Naive thymus-derived CD4-positive, alpha-beta T cell (primary cell): ENCODE measurements around the gene SLC13A4. TPM values are rescaled to one million over a fixed set of nuclear protein-coding genes. Genes with fewer than 3 reads are reported as not detected.
A peak's percentile ranks its signal among the peaks of the same experiment; 100 is the strongest.

Source experiments
- ATAC-seq: fragments of 150-1000 bp; cut with Tn5 transposase; 2 replicates; pipeline ENCODE4 v1.10.0; 2021; ENCODE audit warnings: mild to moderate bottlenecking, moderate library complexity
- CTCF ChIA-PET: fragments of 350-600 bp; sonication (Branson Sonifier 250); formaldehyde crosslinking; loops from one replicate; lab custom pipeline; 2021; ENCODE audit warnings: antibody characterized with exemption; lab: Charles Lee
- POLR2A ChIA-PET: fragments of 350-600 bp; sonication (Branson Sonifier 250); formaldehyde crosslinking; loops from one replicate; lab custom pipeline; 2021; ENCODE audit warnings: antibody characterized with exemption, inconsistent platforms; lab: Charles Lee
- DNase-seq, 9 donors: peaks; one replicate each; pipeline versions ENCODE4 v3.0.0 to v3.0.0-alpha.2; 2020 to 2022; ENCODE audit warnings: mixed read lengths in 1 of 9
- H3K27ac ChIP-seq: one replicate; pipeline ENCODE4 v1.7.0; 2013; ENCODE audit warnings: mild to moderate bottlenecking, low read depth, low read length, moderate library complexity
- H3K27me3 ChIP-seq, 2 donors: one replicate each; pipeline ENCODE4 v1.7.0; 2013; ENCODE audit warnings: low read length in 2 of 2, mild to moderate bottlenecking in 2 of 2, moderate library complexity in 2 of 2; ENCODE audit not compliant: control insufficient read depth in 2 of 2, insufficient read depth in 2 of 2
- H3K36me3 ChIP-seq, 3 experiments: 1 replicate in 2 of 3; 2 replicates in 1 of 3; pipeline ENCODE4 v1.7.0; 2013; ENCODE audit warnings: low read length in 3 of 3, mild to moderate bottlenecking in 3 of 3, moderate library complexity in 1 of 3; ENCODE audit not compliant: insufficient read depth in 3 of 3, control insufficient read depth in 2 of 3
- H3K4me1 ChIP-seq, 2 donors: one replicate each; pipeline ENCODE4 v1.7.0; 2013; ENCODE audit warnings: low read length in 2 of 2, mild to moderate bottlenecking in 2 of 2, moderate library complexity in 1 of 2; ENCODE audit not compliant: control insufficient read depth in 2 of 2, insufficient read depth in 2 of 2
- H3K4me3 ChIP-seq: 2 replicates; pipeline ENCODE4 v1.7.0; 2013; ENCODE audit warnings: mild to moderate bottlenecking, low read length
- H3K9me3 ChIP-seq, 3 experiments: 1 replicate in 2 of 3; 2 replicates in 1 of 3; pipeline ENCODE4 v1.7.0; 2013; ENCODE audit warnings: low read length in 3 of 3; ENCODE audit not compliant: control insufficient read depth in 2 of 3
- H3K27ac Mint-ChIP-seq, 9 donors: one replicate each; pipeline ENCODE4 v1.8.0; 2020 to 2022; ENCODE audit warnings: mixed read lengths in 9 of 9, mild to moderate bottlenecking in 8 of 9, moderate library complexity in 5 of 9, inconsistent platforms in 2 of 9
- H3K27me3 Mint-ChIP-seq, 5 donors: one replicate each; pipeline ENCODE4 v1.8.0; 2021 to 2022; ENCODE audit warnings: mixed read lengths in 5 of 5, mild to moderate bottlenecking in 1 of 5
- H3K36me3 Mint-ChIP-seq, 5 donors: one replicate each; pipeline ENCODE4 v1.8.0; 2020 to 2022; ENCODE audit warnings: mixed read lengths in 5 of 5, mild to moderate bottlenecking in 3 of 5, inconsistent platforms in 1 of 5
- H3K4me1 Mint-ChIP-seq, 7 donors: one replicate each; pipeline ENCODE4 v1.8.0; 2020 to 2022; ENCODE audit warnings: mixed read lengths in 7 of 7, mild to moderate bottlenecking in 3 of 7, inconsistent platforms in 1 of 7
- H3K4me3 Mint-ChIP-seq, 10 donors: one replicate each; pipeline ENCODE4 v1.8.0; 2020 to 2022; ENCODE audit warnings: mild to moderate bottlenecking in 10 of 10, mixed read lengths in 10 of 10, moderate library complexity in 6 of 10, inconsistent platforms in 2 of 10
- H3K9me3 Mint-ChIP-seq, 11 donors: one replicate each; pipeline ENCODE4 v1.8.0; 2020 to 2022; ENCODE audit warnings: mixed read lengths in 11 of 11, mild to moderate bottlenecking in 4 of 11, inconsistent platforms in 1 of 11, moderate library complexity in 1 of 11
- intact Hi-C, 2 donors: fragments of 100-400 bp; cut with micrococcal nuclease; formaldehyde crosslinking; loops; one replicate each; pipeline ENCODE4 v1.15.1; 2023
- polyA plus RNA-seq, 2 donors: library from polyadenylated mRNA; unstranded; fragments of 300-500 nt; fragmentation: Illumina TruSeq; gene quantifications; one replicate each; pipeline ENCODE4 v1.2.3, GENCODE V29; 2021
- total RNA-seq, 6 experiments: library from RNA in 5 of 6; stranded (reverse) in 5 of 6; gene quantifications; 1 replicate in 5 of 6; 2 replicates in 1 of 6; pipeline ENCODE4 v1.2.3 and lab custom pipeline; 2021 to 2026

Gene SLC13A4
- total and polyA plus RNA-seq, 7 experiments from 2014 or later = 0.02 TPM; not detected in 6

DNA sequence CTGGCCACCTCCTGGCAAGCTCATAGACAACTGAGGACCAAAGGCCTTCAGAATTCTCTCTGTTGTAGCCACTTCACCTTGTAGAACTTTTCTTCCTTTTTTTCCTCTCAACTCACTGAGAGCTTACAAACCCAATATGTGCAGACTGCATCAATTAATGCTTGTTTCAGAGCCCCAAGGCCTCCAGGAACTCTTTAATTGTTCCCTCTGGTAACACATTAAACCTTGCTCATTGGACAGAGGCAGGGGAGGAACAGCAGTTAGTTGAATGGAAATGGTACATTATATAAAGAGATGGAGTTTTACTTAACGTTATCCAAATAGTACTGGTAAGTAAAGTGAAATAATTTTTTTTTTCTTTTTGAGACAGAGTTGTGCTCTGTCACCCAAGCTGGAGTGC lies 40.5 kb downstream of the SLC13A4 start:
- peak overlapping the region in 2 of 9 donors; percentile 52 to 65 for H3K27ac Mint-ChIP-seq

DNA sequence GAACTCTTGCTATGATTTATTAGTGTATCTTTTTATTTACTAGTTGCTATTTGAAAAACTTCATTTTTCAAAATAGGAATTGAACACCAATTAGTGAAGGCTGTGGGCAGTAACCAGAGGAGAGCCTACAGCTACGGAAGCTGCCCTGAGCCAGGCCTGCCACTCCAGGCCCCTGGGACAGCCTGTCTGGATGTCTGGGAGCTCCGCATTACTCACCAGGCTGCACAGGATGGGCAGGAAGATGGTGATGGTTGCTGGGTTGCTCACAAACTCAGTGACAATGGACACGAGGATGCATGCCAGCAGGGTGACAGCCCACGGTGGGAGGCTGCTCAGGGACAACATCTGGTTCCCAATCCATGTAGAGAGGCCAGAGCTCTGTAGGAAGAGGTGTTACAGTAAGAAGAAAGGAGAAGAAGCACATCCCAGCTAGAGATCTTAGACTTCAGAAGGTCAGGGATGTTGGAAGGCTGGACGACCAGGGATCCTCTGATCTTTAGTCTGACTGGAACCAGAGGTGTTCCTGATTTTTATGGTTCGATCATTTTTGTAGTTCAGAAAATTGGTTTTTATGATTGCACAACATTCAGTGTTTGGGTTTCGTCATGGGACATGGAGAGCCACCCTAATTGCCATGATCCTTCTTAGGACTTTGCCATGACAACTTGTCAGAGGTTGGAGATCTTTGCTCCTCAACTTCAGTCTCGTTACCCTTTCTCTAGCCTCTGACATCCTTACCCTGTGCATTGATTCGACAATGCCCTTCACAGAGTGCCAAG lies 42.5 kb downstream of the SLC13A4 start:
- H3K9me3 ChIP-seq = no peaks in the 10 kb centered on the region
- H3K4me1 ChIP-seq = no peaks in the 10 kb centered on the region
- DNase-seq (no peak), ATAC-seq (no peak)
- no peak overlapping the region for H3K27ac ChIP-seq
- Mint-ChIP-seq H3K27me3 (no peaks in the 10 kb centered on the region), H3K27ac (no peak overlapping the region), H3K4me3 (no peak overlapping the region), H3K9me3 (no peaks in the 10 kb centered on the region), H3K36me3 (peaks cover 0 to 14% (median 10%) of the 10 kb centered on the region in 5 donors), H3K4me1 (peaks cover 0 to 6% (median under 1%) of the 10 kb centered on the region in 7 donors)
- ChIA-PET CTCF (no interaction called here), POLR2A (no interaction called here)
- peaks cover 0 to 14% (median 0%) of the 10 kb centered on the region in 3 experiments for H3K36me3 ChIP-seq
- no peaks in the 10 kb centered on the region for H3K27me3 ChIP-seq
- intact Hi-C loops = no loop called here
- no peak overlapping the region for H3K4me3 ChIP-seq

More for the DNA sequence above, 40.5 kb downstream of the SLC13A4 start:
- H3K27ac ChIP-seq = no peak overlapping the region
- POLR2A ChIA-PET = no interaction called here
- H3K4me3 Mint-ChIP-seq = no peak overlapping the region
- CTCF ChIA-PET = no interaction called here
- peaks cover 0 to 5% (median 0%) of the 10 kb centered on the region in 7 donors for H3K4me1 Mint-ChIP-seq
- peaks cover 1 to 23% (median 10%) of the 10 kb centered on the region in 5 donors for H3K36me3 Mint-ChIP-seq
- no peak overlapping the region for H3K4me3 ChIP-seq
- DNase-seq (no peak), ATAC-seq (no peak)
- H3K9me3 Mint-ChIP-seq = no peaks in the 10 kb centered on the region
- H3K9me3 ChIP-seq = no peaks in the 10 kb centered on the region
- H3K36me3 ChIP-seq = peaks cover 0 to 1% (median 0%) of the 10 kb centered on the region in 3 experiments
- no peaks in the 10 kb centered on the region for H3K27me3 ChIP-seq
- H3K27me3 Mint-ChIP-seq = no peaks in the 10 kb centered on the region
- H3K4me1 ChIP-seq = no peaks in the 10 kb centered on the region
- intact Hi-C loops = no loop called here

DNA sequence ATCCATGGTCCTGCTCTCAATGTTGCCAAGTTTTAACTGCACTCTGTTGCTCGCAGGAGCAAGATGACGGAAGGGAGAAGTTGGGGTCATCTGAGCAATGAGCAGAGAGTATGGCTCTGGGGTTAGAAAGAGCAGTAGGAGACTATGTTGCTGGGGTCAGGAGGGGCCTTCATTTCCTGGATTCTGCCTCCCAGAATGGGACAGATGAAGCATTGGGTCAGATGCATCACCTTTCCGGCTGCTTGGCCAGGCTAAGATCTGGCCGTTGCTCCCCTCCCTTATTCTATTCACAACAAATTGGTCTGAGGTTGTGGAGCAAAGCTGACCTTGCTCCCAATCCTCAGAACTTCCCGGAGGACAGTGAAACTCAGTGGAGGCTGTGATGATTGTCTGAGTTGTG lies 43.3 kb downstream of the SLC13A4 start:
- DNase-seq (no peak), ATAC-seq (no peak)
- peaks cover 0 to 14% (median 0%) of the 10 kb centered on the region in 3 experiments for H3K36me3 ChIP-seq
- no peaks in the 10 kb centered on the region for H3K9me3 ChIP-seq
- POLR2A ChIA-PET = interaction anchor here (0.6 kb wide), 1 partner anchor 11 kb away, joined by 3 read pairs; no protein-coding TSS in a partner anchor
- intact Hi-C loops = no loop called here
- H3K4me1 ChIP-seq = no peaks in the 10 kb centered on the region
- H3K27ac ChIP-seq = no peak overlapping the region
- Mint-ChIP-seq H3K27me3 (no peaks in the 10 kb centered on the region), H3K27ac (peak overlapping the region in 1 of 9 donors; percentile 25), H3K4me3 (no peak overlapping the region), H3K36me3 (peaks cover 0 to 14% (median 10%) of the 10 kb centered on the region in 5 donors), H3K4me1 (peaks cover 0 to 8% (median 2%) of the 10 kb centered on the region in 7 donors), H3K9me3 (no peaks in the 10 kb centered on the region)
- H3K4me3 ChIP-seq = no peak overlapping the region
- CTCF ChIA-PET = no interaction called here
- no peaks in the 10 kb centered on the region for H3K27me3 ChIP-seq

DNA sequence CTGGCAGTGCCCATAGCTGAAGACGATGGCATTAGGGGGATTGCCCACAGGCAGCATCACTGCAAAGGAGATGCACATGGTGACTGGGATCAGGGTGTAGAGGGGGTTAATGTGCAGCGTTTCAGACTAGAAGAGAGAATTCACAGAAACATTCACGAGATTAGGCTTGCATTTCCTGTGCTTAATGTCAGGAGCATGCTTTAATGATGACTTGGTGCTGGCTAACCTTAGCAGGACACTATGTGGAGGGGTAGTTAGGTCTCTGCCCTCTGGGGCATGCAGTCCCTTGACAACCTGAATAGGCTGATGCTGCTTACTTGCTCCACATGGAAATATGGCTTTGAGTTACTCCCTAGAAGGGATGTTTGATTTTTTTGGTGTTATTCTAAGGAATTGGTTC lies 43.9 kb downstream of the SLC13A4 start:
- Mint-ChIP-seq H3K27me3 (peaks cover 0 to 2% (median 0%) of the 10 kb centered on the region in 5 donors), H3K36me3 (peaks cover 0 to 16% (median 5%) of the 10 kb centered on the region in 5 donors), H3K9me3 (no peaks in the 10 kb centered on the region), H3K4me3 (no peak overlapping the region), H3K4me1 (peaks cover 0 to 8% (median 2%) of the 10 kb centered on the region in 7 donors), H3K27ac (peak overlapping the region in 2 of 9 donors; percentile 25 to 59)
- CTCF ChIA-PET = interaction anchor here (0.6 kb wide), 1 partner anchor 20 kb away, joined by 3 read pairs; no protein-coding TSS in a partner anchor
- H3K4me1 ChIP-seq = no peaks in the 10 kb centered on the region
- H3K27ac ChIP-seq = no peak overlapping the region
- intact Hi-C loops = no loop called here
- ATAC-seq (no peak), DNase-seq (no peak)
- no peak overlapping the region for H3K4me3 ChIP-seq
- H3K36me3 ChIP-seq = peaks cover 0 to 18% (median 0%) of the 10 kb centered on the region in 3 experiments
- H3K9me3 ChIP-seq = no peaks in the 10 kb centered on the region
- H3K27me3 ChIP-seq = no peaks in the 10 kb centered on the region
- POLR2A ChIA-PET = no interaction called here

- Mint-ChIP-seq H3K9me3 (no peaks in the 10 kb centered on the region), H3K4me3 (no peak overlapping the region), H3K36me3 (peaks cover 0 to 19% (median 5%) of the 10 kb centered on the region in 5 donors), H3K27me3 (peaks cover 0 to 2% (median 0%) of the 10 kb centered on the region in 5 donors), H3K27ac (no peak overlapping the region), H3K4me1 (peaks cover 0 to 8% (median 2%) of the 10 kb centered on the region in 7 donors)
- CTCF ChIA-PET = no interaction called here
- H3K27ac ChIP-seq = no peak overlapping the region
- DNase-seq (no peak), ATAC-seq (no peak)
- H3K36me3 ChIP-seq = peaks cover 0 to 23% (median 0%) of the 10 kb centered on the region in 3 experiments
- no peaks in the 10 kb centered on the region for H3K9me3 ChIP-seq
- no peaks in the 10 kb centered on the region for H3K27me3 ChIP-seq
- intact Hi-C loops = loop anchor here in 1 of 2 donors (2.0 kb wide), 1 partner anchor 21 kb away; the partner anchor contains the start of gene STMP1
- POLR2A ChIA-PET = no interaction called here
- H3K4me3 ChIP-seq = no peak overlapping the region
- H3K4me1 ChIP-seq = no peaks in the 10 kb centered on the region
Observed at GRCh38 chr7:135683609-135684008, 44.4 kb downstream of the SLC13A4 start.

DNA sequence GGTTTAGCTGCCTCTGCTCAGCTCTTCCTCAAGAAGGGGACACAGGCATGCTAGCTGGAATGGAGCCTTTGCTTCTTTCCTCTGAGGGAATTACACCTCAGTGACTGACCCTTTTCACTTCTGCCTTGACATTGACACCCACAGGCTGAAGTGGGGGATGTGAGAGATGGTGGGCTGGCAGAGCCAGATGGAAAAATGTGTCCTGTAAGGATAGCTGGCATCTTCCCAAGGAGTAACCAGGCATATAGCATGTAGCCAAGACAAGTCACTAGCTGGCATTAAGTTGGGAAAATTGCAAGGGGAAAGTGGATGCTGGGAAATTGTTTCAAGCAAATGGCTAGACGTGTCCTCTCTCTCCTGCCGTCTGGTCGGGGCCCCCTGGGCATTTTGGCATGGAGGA lies 45.8 kb downstream of the SLC13A4 start:
- Mint-ChIP-seq H3K36me3 (peaks cover 2 to 26% (median 11%) of the 10 kb centered on the region in 5 donors), H3K9me3 (no peaks in the 10 kb centered on the region), H3K4me1 (peaks cover 0 to 8% (median 2%) of the 10 kb centered on the region in 7 donors), H3K27me3 (peaks cover 0 to 2% (median 0%) of the 10 kb centered on the region in 5 donors), H3K27ac (peak overlapping the region in 1 of 9 donors; percentile 24), H3K4me3 (no peak overlapping the region)
- Histone ChIP-seq H3K36me3 (peaks cover 0 to 34% (median 0%) of the 10 kb centered on the region in 3 experiments), H3K27me3 (no peaks in the 10 kb centered on the region), H3K4me1 (no peaks in the 10 kb centered on the region), H3K4me3 (no peak overlapping the region), H3K9me3 (no peaks in the 10 kb centered on the region), H3K27ac (no peak overlapping the region)
- DNase-seq (no peak), ATAC-seq (no peak)
- POLR2A ChIA-PET = no interaction called here
- CTCF ChIA-PET = interaction anchor here (0.7 kb wide), 2 partner anchors 8 to 24 kb away, joined by 3 to 4 read pairs; no protein-coding TSS in a partner anchor
- intact Hi-C loops = loop anchor here in 1 of 2 donors (2.0 kb wide), 1 partner anchor 19 kb away; the partner anchor contains the start of gene STMP1
